Putamen (tissue), 1 donor: ENCODE measurements around the gene CACNA1S.

Experiments used
- DNase-seq: peaks from one replicate; pipeline ENCODE4 v3.0.0-alpha.2; 2016; ENCODE audit warnings: low spot score

Gene CACNA1S

DNA sequence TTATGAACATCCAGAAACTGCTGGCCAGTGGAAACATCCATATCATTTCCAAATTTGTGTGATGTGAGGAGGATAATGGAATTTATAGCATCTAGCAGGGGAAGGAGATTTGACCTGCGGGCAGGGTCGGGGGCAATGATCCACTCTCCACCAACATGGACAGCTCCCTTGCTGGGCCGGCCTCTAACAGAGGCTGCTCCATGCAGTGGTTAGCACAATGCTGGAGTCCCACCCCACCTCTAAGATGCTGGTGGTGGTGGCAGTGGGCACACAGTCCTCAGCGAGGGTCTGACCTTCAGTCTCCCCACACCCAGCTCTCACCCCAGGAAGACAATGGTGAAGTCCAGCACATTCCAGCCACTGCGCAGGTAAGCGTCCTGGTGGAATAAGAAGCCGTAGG, 18.7 kb downstream of the CACNA1S start:
- DNase-seq = no peak

DNA sequence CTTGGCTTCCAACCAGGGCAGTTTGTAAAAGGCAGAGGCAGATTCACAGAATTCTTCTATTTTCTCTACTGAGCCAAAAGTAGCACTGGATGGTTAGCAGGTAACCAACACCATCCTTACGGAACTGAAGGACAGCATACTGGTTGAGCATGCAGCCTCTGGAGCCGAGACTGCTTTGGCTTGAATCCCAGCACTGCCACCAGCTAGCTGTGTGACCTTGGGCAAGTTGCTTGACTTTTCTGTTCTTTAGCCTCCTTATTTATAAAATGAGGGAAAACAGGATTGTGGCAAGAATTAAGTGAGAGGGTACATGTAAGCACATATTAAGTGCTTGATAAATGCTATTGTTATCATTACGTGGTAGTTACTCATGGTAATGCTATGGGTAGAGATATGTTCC, 19.5 kb downstream of the CACNA1S start:
- no peak for DNase-seq

DNA sequence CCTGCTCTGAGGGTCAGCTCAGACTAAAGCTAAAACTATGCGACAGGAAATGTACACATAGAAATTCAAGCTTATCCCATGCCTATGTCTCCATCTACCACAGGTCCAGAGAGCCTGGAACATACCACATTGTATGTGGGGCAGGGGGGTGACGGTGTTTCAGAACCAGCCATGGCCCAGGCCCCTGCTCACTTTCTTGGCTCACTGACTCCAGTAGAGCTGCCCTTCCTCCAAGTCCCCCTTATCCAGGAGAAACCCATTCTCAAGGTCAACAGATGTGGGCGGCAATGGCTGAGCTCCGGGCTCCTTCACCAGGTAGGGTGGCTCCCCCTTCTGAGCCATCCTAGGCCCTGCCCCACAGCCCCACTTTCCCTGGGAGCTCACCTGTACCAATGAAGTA, 21.0 kb downstream of the CACNA1S start:
- no peak for DNase-seq

DNA sequence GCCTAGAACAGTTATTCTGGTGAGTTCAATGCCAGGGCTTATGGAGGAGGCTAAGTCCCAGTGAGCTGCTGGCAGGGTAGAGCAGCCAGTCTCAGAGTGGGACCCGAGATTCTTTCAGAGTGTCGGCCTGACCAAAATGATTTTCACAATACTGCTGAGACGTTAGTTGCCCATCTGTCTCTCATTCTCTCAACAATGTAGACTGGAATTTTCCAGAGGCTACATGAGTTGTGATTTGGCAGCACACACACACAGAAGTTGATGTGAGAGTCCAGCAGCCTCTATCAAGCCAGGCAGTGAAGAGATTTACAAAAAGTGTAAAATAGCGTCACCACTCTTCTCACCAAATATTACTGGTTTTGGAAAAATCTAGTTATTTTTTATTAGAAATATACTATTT, 21.7 kb downstream of the CACNA1S start:
- no peak for DNase-seq

DNA sequence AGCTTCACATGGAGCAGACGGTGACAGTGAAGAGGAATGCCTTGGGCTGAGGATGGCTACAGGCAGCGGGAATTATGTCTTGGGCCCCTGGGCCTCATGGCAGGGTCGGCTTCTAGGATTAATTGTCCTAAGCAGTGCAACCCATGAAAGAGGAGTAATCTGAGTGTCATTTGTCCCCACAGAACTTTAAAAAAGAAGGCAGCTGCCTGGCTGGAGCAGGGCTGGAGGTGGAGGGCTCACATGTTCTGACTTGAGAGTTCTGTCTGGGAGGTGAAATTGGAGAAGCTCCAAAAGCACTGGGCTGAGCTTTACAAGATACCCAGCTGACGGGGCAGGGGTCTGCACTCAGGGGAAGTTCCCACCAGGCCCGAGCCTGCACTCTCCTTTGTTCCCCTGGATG, 22.6 kb downstream of the CACNA1S start:
- no peak for DNase-seq

DNA sequence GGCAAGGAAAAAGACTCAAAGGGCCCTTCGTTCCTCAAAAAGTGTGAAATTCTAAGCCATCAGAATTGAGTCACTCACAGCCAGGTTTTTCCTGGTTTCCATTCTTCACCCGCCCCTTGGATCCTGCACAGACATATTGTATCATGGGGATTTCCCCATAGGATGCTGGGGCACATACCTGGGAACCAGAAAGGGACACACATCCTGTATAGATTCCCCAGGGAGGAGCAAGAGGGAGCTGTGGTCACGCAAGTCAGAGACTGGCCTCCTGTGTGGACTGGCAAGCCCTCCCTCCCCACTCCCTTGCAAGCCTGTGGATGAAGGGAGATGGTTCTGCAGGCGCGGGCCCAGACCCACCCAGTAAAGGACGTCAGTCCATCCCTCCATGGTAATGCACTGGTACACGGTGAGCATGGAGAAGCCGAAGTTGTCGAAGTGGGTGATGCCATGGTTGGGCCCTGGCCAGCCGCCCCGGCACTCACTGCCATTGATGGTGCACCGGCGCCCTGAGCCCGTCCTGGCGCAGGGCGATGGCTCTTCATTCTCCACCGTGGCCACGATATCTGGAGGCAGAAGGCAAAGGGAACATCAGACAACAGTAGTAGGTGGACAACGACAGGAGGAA, 23.2 kb downstream of the CACNA1S start:
- DNase-seq = no peak

DNA sequence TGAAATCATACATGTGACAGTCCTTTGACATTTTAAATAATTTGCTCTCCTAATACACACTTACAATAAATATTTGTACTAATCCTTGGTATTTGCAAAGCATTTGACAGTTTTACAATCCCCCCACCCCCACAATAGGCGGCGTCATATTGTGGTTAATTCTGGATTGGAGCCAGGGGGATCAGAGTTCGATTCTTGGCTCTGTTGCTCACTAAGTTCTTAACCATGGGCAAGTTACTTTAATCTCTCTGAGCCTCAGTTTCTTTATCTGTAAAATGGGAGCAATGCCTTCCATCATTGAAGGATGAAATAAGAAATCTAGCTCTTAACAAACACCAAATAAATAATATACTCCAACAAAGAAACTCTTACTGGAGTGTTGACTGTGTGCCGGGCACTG, 23.8 kb downstream of the CACNA1S start:
- DNase-seq = no peak

DNA sequence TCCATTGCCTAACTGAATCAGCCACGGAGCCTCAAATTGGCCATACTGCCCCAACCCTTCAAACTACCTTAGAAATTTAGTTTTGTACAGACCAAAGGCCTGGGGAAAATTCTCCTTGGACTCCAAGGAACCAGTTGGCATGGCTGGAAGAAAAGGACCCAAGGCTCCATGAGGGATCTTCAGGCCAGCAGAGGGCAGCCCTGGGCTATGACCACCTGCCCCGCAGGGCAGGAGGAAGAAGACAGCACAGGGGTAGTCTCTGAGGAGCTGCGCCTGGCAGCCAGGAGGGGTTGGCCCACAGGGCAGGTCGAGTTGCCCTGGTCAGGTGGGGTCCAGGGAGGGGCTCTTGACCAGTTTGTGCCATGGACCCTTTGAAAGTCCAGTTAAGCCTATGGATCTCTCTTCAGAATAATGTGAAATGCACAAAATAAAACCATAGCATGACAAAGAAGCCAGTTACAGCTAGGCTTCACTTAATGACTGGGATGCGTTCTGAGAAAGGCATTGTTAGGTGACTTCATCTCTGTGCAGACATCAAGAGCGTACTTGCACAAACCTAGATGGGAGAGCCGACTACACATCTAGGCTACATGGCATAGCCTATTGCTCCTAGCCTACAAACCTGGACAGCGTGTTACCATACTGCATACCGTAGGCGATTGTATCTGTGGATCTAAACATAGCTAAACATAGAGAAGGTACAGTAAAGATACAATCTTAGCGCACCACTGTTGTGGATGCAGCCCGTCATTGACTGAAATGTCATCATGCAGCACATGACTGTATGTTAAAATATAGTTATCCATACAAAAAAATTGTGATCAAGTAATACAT, 26.1 kb downstream of the CACNA1S start:
- DNase-seq = peak; percentile 18

DNA sequence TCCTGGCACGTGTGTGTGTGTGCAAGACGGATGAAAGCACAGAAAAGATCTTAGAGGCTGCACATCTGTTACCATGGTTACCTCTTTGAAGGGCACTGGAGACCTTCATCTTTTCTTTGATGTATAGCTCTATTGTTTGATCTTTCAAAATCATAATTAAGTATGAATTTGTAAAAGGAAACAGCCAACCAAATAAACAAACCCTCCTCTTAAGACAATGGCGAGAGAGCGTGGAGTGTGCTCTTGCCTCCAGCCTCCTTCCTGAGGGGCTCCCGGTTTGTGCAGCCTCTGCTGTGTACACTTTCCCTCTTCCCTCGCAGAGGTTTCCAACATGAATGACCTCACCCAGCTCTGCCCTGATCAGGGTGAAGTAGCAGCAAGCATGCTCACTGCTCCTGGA, 27.9 kb downstream of the CACNA1S start:
- DNase-seq = no peak

DNA sequence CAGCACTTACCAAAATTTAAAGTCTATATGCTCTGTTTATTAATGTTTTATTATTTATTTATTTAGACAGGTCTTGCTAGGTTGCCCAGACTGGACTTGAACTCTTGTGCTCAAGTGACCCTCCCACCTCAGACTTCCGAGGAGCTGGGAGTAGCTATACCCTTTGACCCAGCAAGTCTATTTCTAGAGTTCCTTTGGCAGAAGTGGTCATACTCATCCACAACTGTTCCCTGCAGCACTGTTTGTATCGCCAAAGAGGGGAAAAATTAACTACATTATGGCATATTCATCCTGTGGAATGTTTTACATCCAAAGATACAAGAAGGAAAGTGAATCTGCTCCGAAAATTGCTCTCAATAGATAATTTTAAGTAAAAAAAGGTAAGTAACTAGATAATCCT, 28.5 kb downstream of the CACNA1S start:
- DNase-seq = no peak

DNA sequence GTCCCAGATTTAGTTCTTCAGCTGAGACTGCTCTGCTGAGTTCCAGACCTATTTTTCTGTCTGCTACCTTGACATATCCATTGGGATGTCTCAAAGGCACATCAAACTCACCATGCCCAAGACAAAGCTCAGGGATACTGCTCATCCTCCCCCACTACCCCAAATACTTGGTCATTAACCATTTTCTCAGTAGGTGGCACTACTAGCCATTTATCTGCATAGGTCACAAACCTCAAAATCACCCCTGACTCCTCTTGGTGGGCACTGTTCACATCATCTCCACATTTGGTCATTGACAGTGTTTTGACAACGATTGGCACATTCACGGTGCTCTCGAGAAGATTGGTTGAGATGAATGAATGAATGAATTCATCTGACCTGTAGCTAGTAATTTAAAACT, 32.1 kb downstream of the CACNA1S start:
- DNase-seq = no peak

DNA sequence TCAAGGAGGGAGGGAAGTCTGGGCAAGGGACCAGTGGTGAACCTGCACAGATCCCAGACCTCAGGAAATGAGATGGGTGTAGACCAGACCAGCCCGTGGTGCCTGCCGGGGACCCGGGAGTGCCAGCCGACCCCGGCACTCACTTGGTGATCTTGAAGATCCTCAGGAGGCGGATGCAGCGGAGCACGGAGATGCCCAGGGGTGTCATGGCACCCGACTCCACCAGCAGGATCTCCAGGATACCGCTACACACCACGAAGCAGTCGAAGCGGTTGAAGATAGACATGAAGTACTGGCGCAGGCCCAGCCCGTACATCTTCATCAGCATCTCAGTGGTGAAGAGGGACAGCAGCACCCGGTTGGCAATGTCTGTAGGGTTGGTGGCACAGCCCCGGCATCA, 34.5 kb downstream of the CACNA1S start:
- DNase-seq = no peak

DNA sequence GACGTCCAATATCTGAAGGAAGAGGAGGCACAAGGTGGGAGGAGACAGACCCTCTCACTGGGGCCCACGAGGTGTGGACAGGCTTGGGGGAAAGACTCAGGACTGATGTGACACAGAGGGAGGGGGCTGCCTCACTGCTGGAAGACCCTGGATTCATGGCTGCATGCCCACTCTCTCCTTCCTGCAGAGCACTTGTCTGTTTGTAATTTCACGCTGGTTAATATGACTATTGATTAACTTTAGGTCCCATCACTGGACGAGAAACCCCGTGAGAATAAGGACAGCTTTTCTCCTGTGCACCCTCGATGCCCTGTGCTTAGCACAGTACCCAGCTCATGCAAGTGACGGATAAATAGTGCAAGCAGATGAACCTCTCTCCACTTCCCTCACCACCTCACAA, 35.1 kb downstream of the CACNA1S start:
- no peak for DNase-seq

DNA sequence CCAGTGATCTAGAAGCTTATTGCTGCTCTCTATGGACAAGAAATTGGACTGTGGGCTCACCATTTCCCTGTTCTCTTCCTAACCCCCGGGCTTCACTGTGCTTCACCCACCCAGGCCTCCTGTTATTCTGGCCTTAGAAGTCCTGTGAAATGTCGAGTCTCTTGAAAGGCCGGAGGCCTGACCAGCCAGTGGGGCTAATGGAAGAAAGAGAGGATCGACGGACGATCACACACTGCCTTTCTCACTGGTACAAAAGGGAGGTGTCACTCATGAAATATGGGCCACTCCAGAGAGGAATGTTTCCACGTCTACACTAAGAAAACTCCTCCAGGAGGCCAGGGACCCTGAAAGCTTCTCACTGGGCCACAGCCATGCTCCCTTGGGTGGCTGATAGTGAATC, 36.1 kb downstream of the CACNA1S start:
- no peak for DNase-seq

DNA sequence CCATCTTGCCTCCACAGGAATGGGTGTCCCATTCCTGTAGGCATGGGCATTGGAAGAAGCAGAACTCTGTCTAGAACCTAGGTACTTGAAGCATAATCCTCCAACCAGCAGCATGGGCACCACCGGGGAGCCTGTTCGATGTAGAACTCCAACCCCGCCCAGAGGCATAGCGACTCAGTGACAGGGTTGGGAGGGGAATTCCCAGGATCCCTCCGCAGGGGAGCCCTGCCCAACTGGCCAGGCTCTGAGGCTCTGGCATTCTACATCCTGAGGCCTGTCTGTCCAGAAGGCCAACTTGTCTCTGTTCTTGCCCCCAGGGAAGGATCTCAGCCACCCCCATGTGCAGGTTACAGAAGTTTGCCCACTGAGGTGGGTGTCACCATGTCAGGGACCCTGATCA, 38.2 kb downstream of the CACNA1S start:
- DNase-seq = no peak

DNA sequence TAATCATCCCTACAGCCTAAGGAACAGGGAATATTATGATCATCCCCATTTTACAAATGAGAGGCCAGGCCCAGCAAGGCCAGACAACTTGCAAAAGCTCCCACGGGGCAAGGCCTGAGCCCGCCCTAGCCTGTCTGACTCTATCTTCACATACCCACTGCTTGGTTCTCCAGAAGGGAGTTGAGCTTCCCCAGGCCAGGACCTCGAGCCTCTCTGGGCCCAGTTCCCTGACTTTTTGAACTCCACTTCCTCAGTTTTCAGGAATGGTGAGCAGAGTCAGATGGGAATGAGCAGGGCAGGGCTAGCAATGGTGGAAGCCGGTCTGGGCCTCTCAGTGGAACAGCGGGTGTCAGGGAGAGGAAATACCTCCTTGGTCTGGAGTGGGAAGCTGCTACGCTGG, 39.3 kb downstream of the CACNA1S start:
- no peak for DNase-seq

DNA sequence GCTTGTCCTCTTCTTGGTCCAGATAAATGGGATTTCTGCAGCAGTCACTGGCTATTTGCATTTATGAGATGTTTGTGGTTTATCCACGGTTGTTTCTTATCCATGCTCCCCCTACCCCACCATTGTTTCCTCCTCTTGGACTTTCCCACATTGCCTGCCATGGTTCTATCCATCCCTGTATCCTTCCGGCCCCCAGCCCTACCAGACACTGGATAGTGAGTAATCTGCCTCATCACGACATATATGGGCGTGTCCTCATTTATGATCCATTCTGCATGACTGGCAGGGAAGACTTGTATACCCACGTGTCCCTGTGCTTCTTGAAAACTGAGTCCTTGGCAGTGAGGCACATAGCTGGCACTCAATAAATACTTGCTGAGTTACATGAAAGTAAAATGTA, 40.1 kb downstream of the CACNA1S start:
- no peak for DNase-seq

DNA sequence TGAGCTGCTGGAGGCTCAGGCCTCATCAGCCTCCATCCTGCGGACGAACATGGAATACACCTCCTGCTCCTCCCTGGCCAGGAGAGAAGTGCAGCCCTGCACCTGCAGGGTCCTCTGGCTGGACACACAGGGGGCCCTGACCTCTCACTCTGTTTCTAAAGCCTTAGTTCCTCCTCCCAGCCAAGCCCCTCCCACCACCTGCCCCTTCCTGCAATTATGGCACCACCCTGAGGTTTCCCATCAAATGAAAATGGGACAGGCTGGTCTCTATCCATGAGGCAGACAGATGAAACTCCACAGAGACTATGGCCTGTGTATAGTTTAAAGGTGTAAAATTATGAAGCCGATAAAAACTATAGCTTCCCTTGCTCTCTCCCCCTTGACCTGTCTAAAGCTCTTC, 42.6 kb downstream of the CACNA1S start:
- DNase-seq = no peak

DNA sequence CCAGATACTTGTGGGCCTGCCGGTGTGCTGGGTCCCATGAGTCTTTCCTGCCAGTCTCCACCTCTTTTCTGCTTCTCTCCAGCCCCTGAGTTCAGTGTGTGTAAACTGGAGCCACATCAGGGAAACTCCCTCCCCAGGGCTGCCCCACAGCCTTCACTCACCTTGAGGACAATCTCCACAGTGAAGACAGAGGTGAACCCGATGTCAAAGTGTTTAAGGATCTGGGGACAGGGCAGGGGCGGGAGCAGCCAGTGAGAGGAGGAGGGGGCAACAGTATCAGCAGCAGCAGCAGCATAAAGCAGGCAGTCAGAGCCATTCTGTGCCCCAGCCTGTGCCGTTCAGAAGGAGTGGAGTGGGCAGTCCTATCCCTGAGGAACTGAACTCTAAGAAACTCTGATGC, 43.2 kb downstream of the CACNA1S start:
- no peak for DNase-seq

DNA sequence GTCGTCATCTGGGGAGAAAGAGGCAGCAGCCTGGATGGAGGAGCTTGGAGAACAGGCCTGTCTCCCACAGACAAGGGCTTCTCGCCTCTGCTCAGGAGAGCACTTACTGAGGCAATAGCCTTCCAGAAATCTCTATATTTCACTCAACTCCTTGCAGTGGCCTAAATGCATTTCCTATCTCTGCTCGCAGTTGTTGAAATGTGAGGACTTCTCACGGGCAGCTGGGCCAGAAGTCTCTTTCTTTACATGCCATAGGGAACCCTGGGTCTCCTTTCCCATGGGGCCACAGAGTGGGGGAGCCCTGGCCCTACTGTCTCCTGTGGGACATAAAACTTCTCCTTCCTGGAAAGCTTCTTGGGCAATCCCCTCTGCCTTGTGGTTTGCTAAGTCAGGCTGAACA, 45.2 kb downstream of the CACNA1S start:
- no peak for DNase-seq

DNA sequence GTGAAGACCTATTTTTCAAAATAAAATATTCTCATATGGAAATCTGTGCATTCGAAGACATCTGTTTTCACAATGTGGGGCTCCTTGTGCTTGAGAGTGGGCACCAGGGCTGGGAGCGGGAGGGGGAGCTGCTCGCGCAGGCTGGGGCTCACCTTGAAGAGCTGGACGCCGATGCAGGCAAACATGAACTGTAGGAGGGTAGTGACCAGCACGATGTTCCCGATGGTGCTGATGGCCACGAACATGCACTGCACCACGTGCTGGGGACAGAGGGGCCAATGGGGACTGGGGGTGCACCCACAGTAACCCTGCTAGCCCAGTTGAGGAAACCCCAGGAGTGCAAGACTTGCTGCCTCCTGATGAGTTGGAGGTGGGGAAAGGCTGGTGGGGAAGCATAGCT, 46.5 kb downstream of the CACNA1S start:
- no peak for DNase-seq

DNA sequence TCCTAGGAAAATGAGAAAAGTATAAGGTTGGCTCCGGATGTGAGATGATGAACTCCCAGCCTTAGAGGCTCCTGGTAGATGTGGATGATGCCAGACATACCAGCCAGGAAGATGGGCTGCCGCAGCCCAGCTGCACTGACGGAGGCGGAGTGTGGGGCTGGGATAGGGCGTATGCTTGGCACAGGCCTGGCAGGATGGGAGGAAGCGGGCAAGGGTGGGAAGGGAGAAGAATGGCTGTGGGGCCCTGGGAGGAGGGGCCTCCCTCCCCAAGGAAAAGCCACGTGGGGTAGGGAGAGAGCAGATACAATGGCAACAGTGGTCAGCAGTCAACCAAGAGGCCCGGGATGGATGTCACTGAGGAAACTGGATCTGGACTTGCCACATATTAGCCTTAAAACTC, 47.4 kb downstream of the CACNA1S start:
- no peak for DNase-seq

DNA sequence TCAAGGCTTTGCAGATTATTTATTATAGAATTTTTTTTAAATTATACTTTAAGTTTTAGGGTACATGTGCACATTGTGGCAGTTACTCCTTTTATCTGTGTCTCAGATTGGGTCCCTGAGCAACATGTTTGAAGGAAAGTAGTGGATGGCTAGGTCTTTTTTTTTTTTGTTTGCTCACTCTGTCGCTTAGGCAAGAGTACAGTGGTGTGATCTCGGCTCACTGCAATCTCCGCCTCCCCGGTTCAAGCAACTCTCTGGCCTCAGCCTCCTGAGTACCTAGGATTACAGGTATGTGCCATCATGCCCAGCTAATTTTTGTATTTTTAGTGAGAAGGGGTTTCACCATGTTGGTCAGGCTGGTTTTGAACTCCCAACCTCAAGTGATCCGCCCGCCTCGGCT, 49.1 kb downstream of the CACNA1S start:
- no peak for DNase-seq

DNA sequence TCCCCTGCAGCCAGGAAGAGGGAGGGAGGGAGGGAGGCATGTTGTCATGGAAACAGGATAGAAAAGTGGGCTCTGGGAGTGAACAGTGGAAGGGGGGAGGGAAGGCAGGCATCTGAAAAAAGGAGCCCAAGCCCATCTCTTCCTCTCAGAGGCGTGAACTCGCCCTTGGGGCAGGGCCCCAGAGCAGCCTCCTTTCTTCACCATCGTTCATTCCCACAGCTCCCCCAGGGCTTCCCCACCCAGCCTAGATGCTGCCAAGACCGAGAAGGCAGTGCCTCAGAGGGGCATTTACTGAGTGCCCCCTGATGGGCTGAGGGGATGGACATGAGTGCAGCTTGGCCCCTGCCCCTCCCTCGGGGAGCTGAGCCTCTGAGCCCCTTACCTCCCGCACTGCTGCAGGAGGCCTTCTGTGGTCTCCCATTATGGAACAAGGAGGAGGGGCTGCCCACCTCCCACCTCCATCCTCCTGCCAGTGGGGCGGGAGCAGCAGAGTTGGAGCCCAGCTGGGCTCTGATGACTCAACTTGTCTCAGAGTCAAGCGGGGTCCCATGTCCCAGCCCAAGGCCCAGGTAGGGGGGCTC, 49.6 kb downstream of the CACNA1S start:
- no peak for DNase-seq
